Thyroid gland (tissue), 4 donors: ENCODE data around the gene GNMT.

Experiments
- POLR2A ChIP-seq, 2 donors: fragments of 450-650 bp; IDR thresholded peaks; one replicate each; pipeline ENCODE4 v1.6.1; 2017; ENCODE audit warnings: antibody characterized with exemption in 2 of 2, mild to moderate bottlenecking in 2 of 2, moderate library complexity in 1 of 2
- TF ChIP-seq, protein P1 (sequence below), 6 experiments: fragments of 200-600 bp in 3 of 6; fragments of 450-650 bp in 3 of 6; sonication (generic) in 3 of 6; IDR thresholded peaks; one replicate each; pipeline ENCODE4 v1.5.1; 2016 to 2019; ENCODE audit warnings: antibody characterized with exemption in 6 of 6, mild to moderate bottlenecking in 2 of 6, inconsistent platforms in 1 of 6, moderate library complexity in 1 of 6

DNA sequence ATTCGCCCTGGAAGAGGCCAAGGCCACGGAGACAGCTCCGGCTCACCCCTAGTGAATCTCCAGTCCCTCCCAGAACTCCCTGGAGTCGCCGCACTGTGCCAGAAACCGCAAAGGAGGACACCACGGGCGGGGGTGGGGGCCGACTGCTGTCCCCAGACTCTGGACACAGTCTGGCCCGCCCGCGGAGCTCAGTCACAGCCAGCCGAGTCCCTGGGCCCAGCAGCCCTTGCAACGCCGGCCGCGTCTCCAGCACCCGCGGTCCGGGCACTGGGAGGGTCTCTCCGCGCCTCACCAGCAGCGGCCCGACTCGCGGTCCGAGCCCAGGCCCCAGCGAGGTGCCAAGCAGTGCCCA, 17.9 kb downstream of the GNMT start:
- TF ChIP-seq, protein P1, sequence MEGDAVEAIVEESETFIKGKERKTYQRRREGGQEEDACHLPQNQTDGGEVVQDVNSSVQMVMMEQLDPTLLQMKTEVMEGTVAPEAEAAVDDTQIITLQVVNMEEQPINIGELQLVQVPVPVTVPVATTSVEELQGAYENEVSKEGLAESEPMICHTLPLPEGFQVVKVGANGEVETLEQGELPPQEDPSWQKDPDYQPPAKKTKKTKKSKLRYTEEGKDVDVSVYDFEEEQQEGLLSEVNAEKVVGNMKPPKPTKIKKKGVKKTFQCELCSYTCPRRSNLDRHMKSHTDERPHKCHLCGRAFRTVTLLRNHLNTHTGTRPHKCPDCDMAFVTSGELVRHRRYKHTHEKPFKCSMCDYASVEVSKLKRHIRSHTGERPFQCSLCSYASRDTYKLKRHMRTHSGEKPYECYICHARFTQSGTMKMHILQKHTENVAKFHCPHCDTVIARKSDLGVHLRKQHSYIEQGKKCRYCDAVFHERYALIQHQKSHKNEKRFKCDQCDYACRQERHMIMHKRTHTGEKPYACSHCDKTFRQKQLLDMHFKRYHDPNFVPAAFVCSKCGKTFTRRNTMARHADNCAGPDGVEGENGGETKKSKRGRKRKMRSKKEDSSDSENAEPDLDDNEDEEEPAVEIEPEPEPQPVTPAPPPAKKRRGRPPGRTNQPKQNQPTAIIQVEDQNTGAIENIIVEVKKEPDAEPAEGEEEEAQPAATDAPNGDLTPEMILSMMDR (IDR thresholded peaks at IDR 0.05): no peak
- no peak for TF ChIP-seq POLR2A (IDR thresholded peaks at IDR 0.05)
